A172 (cell line): Measurements from ENCODE around the gene C8G. TPM values are rescaled to one million over a fixed set of nuclear protein-coding genes. Genes with fewer than 3 reads are reported as not detected.
A peak's percentile ranks its signal among the peaks of the same experiment; 100 is the strongest.

ENCODE experiments used
- DNase-seq: peaks from one replicate; pipeline ENCODE4 v3.0.0-alpha.2; 2015; ENCODE audit warnings: low spot score
- total RNA-seq: library from RNA; depleted of rRNA; stranded (reverse); fragments of >200 nt; shearing (Covaris generic); gene quantifications from 2 replicates; pipeline ENCODE4 v1.2.3, GENCODE V29; 2014

The C8G gene
- total RNA-seq, 1 experiment from 2014 or later, result not detected

DNA sequence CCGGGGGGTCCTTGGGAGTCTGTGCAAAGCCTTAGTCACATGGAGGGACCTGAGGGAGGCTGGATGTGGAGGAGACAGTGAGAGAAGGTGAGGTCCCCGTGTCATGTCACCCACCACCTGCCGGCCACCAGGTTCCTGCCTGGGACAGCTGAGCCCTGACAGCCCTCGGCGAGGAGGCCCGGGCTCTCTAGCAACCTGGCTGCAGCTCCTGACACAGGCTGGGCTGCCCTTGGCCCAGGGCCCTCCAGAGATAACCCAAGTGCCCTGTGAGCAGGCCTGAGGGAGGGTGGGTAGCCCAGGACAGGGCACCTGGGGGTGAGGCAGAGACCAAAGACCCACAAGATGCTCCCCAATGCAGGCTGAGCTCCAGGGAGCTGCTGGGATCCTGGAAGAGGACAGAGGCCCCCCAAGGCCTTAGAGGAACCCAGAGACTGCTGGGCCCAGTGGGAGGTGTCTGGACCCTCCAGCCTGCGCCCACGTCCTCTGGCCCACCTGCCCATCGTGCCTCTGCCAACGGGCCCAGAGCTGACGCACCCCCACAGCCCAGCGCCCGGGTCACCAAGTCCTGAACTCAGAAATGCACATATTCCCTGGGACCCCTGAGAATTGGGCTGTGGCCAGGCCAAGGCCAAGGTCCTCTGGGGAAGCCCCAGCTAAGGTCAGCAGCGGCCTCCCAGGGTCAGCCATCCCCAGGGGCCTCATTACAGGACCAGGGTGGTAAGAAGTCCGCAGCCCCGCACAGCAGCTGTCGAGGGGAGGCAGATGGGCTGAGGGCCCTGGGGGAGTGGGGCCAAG is 23.5 kb downstream of the C8G start:
- no peak for DNase-seq

DNA sequence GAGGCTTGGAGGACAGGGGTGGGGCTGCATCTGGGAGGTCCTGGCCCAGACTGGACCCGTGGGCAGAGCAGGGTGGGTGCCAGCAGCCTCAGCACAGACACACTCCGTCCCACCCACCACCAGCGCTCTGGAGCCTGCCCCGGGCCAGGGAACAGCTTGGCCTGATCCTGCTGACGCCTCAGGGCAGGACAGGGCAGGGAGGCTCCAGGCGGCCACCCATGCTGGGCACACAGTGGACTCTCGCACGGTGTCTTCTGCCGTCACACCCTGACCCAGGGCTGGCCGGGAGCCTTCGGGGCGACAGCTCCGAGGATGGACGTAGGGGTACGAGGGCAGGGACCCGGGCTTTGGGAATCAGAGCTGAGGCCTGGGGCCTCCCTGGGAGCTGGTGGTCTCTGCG is 24.1 kb downstream of the C8G start:
- DNase-seq, result no peak

DNA sequence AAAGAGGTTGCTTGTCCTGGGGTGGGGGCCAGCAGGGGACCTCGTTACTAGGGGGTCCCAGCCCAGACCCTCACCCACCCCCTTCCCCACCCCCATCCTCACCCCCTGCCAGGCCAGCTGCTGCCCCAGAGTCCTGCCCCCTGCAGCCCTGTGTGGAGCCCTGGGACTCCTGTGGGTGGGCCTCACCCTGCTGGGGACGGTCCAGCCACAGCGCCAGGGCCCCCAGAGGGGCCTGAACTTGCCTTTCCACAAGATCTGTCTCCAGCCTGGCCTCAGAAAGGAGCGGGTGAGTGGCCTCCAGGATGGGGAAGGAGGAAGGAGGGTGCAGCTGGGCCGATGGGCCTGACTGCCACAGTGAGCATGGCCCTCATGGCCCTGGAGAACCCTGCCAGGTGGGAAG is 24.7 kb downstream of the C8G start:
- no peak for DNase-seq

DNA sequence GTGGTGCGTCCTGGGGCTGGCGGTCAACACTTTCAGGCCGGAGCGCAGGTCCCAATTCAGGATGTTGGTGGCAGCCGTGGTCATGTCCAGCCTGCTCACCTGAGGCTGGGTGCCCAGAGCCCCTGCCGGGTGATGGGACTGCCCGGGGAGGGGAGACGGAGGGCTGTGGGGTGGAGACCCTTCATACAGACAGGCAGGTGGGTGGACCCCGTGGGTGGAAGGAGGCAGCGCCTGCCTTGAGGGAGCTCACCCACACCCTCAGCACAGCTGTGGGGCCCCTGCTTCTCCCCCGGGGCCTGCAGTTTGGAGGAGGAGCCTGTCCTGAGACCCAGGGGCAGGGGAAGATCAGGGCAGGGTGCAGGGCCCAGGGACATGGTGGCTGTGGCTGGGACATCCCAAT is 25.3 kb downstream of the C8G start:
- no peak for DNase-seq

DNA sequence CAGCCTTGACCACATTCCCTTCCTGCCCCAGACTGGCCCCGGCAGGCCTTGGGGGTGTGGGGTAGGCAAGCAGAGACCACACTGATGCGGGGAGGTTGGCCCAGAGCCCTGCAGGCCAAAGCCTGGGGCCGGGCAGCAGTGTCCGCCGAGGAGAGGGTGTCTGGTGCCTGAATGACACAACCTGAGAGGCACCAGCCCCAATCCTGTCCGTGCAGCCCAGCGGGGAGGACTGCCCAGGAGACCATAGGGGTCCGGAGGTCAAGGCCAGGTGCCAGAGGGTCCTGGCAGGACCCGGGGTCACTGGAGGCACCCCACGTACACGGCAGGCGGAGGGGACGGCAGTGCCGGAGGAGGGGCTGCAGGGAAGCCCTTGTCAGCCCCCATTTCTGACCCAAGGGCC is 26.7 kb downstream of the C8G start:
- no peak for DNase-seq

DNA sequence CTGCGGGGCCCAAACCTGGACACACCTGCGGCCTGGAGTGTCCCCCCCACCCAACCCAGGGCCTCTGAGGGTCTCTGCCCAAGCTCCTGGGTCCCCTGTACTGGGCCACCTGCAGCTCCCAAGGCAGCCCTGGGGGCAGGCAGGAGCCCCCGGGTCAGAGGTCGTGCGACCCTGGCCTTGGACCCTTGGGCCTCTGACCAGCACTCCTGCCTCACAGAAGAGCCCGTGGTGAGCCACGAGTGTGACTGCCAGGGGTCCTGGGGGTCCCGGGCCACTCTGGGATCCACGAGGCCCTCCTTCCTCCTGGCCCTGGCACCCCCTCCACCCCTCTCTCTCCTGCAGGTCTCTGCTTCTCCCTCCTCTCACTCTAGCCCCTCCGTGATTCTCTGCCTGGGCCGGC is 27.3 kb downstream of the C8G start:
- DNase-seq, result no peak

DNA sequence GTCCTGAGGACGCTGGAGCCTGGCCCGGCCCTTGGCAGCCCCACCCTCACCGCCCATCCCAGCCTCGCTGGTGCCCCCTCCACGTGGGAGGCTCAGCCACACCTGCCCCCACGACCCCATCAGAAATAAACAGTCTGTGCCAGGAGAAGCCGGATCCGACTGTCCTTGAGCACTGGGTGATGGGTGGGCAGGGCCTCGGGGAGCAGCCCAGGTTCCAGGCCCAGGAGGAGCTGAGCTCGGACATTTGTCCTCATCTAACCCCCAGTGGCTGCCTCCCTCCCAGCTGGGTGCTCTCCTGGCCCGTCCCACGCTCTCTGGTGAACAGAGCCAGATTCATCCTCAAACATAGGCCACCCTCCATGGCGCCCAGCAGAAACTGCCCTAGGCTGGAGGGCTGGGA is 27.7 kb downstream of the C8G start:
- DNase-seq, result no peak

DNA sequence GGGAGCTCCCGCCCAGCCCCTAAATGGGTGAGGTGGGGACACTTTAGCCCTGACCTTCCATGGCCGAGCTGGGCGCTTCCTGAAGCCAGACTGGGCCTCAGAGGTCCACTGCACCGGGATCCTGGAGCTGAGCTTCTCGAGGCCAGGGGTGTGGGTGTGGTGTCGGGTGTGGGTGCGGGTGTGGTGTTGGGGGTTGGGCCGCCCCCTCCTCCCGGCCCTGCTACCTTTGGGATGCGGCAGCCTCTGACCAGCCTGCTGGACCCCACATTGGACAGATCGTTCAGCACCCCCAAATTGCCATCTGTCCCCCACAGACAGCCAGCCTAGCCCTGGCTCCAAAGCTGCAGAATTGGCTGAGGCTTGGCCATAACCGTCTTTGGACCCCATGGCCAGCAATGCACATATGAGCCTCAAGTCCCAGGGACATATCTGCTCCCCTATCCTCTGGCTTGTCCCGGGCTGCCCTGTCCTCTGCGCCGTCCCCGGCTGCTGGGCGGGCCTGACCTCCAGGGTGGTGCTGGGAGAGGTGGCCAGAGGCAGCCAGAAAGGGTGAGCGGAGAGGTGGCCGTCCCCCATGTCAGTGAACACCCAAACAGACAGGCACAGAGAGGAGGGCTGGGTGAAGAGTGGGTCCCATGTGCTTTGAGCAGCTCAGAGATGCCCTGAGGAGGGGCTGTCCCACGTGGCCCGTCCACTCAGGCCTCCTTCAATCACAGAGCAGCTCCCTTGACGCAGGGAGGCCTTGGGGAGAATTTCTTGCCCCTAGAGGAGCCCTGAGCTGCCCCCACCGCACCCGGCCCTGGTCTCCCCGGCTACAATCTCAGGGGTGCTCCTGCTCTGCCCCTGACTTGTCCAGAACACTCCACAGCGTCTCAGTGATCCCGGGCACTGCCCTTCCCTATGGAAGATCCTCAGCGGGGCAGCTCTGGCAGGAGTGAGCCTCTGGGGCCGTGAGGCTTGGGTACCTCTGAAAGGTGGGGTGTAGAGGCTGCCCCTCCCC is 28.9 kb downstream of the C8G start:
- DNase-seq, result no peak

DNA sequence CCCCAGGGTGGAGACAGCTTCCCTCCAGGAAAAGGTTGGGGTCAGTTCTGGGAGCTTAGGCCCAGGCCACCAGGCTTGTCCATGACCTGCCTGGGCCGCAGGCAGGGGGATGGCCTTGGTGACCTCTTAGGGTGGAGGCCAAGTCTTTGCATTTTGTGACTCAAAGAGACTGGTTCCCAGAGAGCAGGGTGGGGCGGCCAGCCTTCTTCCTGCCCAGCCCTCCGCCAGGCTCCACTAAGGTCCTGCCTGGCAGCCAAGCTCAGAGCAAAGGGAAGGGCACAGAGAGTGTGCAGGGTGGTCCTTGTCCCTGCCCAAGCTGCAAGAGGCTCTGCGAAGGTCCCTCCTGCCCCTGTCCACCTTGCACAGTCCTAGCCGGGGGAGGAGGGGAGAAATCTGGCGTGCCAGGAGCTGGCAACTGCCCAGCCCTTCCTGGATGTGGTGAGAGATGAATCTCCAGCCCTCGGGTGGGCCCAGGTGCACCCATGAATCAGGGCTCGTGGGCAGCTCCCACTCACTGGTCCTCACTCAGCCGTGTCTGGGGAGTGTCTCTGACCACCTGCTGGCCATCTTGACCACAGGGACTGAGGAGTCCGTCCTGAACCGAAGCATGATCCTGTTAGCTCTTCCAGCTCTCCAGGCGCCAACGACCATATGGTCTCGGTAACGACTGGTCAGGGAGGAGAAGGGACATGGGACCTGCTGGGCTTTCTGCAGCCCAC is 29.9 kb downstream of the C8G start:
- DNase-seq, result peak; percentile 79

DNA sequence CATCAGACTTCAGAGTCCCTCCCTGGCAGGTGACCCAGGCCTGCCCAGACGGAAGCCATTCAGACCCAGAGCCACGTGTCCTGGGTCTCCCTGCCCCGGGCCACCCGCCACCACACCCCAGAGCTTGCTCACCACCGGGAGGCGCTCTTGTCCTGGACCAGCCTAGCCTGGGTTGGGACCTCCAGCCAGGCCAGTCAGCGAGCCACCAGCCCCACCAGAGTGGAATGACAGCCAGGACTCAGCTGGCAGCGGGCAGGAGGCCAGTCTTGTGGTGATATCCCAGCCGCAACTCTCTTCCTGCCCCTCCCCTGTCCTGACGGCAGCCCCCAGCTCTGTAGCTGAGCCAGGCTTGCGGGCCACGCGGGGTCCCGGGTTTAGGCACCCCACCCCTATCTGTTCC is 30.6 kb downstream of the C8G start:
- peak; percentile 91 for DNase-seq

DNA sequence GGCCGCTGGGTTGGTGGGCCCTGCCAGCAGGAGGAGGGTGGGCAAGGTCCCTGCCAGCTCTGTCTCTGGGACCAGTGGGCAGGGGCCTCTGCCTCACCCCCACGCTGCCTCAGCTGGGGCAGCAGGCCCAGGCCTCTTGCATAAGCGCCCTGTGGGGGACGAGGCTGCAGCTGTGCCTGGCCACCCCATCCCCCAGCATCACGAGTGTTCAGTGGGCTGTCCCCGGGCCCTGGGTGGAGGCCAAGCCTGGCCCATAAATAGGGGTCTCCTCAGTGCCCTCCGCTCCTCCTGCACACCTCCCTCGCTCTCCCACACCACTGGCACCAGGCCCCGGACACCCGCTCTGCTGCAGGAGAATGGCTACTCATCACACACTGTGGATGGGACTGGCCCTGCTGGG is 32.2 kb downstream of the C8G start, which contains the start of gene PTGDS:
TSS of gene PTGDS (plus strand) at position 282 of the 400 bp plus-strand sequence. CDS start at position 357, 75 bp downstream.
- DNase-seq, result no peak

DNA sequence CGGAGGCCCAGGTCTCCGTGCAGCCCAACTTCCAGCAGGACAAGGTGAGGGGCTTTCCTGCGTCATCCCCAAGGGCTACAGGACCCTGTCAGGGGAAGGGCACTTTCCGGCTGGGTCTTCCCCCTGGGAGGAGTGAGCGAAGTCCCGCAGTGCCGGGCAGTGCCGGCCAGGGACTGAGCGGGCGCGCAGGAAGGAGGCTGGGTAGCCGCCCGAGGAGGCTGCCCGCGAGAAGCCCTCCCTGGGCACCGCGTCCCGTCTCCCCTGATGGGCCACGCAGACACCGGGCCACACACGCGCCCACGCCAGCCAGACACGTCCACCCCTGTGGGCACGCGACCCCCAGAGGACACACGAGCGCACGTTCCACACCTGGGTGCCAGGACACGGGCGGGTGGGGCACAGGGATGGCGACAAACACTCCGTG is 32.6 kb downstream of the C8G start:
- DNase-seq, result no peak

DNA sequence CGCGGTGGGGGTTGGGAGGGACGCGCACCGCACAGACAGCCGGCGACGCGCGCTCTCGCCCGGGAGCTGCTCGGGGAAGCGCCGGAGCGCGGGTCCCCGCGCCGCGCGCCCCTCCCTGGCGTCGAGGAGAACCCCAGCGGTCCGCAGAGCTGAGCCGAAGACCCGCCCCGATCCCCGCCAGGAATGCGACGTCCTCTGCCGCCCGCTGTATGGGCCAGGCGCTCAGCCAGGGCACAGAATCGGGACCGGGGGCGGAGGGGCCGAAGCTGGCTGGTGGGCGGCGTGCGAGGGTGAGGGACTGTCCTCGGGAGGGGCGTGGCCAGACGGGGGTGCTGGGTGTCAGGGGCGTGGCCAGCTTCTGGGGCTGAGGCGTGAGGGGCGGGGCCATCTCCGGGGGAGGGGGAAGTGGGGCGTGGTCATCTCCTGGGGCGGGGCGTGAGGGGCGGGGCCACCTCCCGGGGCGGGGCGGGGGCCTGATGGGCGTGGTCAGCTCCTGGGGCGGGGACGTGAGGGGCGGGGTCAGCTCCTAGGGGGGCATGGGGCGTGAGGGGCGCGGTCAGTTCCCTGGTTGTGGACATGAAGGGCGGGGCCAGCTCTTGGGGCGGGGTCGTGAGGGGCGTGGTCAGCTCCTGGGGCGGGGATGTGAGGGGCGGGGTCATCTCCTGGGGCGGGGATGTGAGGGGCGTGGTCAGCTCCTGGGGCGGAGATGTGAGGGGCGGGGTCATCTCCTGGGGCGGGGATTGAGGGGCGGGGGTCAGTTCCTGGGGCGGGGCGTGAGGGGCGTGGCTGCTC is 33.2 kb downstream of the C8G start:
- DNase-seq, result no peak

DNA sequence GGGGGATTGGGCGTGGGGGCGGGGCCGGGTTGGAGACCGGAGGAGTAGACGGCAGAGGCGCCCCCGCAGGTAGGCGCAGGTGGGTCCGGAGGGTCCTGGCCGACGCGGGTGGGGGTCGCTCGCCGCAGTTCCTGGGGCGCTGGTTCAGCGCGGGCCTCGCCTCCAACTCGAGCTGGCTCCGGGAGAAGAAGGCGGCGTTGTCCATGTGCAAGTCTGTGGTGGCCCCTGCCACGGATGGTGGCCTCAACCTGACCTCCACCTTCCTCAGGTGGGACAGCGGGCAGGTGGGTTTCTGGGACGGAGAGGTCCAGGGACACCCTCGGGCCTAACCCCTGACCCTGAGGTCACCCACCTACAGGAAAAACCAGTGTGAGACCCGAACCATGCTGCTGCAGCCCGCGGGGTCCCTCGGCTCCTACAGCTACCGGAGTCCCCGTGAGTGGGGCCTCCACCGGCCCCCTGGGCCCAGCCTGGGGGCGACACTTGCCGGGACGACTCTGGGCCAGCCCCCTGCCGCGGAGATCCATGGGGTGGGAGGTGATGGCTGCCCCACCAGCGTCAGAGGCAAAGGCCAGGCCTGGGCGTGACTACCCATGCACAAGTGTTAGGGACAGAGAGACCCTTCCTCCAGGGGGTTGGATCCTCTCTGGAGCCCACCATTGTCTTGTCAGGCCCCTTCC is 34.0 kb downstream of the C8G start:
- DNase-seq, result no peak

DNA sequence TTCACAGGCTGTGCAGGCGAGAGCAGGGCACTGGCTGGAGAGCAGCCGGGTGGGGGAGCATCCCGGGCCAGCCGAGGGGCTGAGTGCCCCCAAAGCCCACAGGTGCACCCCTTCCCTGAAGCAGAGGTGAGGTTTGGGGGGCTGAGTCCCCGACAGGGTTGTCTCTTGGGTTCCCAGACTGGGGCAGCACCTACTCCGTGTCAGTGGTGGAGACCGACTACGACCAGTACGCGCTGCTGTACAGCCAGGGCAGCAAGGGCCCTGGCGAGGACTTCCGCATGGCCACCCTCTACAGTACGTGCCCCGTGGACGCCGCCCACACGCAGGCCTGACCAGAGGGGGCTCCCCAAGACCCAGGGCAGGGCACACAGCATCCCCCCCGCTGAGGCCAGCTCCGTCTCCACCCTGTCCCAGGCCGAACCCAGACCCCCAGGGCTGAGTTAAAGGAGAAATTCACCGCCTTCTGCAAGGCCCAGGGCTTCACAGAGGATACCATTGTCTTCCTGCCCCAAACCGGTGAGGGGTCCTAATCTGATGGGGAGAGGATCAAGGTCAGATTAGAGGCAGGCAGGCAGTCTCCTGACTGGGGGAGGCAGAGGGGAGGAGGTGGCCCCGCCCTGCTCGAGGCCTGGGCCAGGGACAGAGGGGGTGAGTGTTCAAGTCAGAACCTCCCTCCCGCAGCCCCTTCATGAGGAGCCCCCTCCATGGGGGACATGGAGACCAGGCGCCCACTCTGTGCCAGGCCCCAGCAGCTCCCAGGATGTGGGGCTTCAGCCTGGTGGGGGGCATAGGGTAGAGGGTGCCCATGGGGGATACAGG is 34.9 kb downstream of the C8G start:
- DNase-seq, result no peak

DNA sequence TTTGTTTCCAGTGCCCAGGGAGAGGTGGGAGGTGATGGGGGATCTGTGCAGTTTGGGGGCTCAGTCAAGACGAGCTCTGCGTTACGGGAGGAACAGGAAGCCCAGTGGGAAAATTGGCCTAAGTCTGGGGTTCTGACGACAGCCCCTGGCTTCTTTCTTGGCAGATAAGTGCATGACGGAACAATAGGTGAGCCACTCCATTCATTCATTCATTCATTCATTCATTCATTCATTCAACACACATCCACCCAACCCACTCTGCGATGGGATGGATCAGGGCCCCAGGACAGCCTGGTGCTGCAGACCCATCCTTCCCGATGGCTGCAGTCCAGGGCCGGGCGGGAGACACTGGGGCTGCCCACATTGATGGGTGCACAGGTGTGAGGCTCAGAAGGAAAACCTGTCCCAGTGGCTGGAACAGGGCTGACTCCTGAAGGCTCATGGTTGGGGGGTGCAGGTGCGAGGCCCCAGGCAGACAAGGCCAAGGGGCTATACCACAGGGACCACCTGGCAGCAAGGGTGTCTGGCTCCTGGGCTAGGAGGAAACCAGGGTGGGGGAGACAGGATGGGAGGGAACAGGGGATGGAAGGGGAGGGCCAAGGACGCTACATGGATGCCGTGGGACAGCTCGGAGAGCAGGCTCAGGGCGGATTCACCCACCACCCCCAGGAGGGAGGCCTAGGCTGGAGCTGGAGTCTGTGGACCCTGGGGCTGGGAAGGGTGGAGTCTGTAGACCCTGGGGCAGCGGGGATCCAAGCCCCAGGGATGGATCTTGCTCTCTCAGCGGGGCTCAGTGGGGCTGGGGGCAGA is 35.8 kb downstream of the C8G start:
- no peak for DNase-seq

DNA sequence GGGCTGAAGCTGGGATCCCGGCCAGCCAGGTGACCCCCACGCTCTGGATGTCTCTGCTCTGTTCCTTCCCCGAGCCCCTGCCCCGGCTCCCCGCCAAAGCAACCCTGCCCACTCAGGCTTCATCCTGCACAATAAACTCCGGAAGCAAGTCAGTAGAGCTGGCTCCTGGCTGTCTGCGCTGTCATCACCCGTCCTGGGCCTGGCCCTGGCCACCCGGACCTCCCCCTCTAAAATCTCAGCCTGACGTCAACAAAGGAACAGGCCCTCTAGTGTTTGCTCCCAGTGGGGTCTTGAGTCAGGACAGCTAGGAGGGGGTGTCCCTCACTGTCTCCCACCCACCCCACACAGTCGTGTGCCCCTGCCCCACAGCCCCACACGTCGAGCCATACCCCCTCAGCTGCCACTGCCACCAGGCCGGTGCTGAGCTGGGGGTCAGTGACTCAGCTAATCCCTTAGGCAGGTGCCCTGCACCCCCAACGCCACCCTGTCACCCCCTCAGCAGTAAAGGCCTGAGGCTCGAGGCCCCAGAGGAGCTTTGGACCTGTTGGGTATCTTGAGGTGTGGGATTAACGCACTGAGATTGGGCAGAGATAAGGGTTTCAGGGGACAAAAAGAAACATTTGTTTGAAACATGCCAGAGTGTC is 36.7 kb downstream of the C8G start:
- DNase-seq, result peak; percentile 70
